WTC11 (cell line): ENCODE results near the gene COL21A1. TPM values are rescaled to one million over a fixed set of nuclear protein-coding genes. Genes with fewer than 3 reads are reported as not detected.

ENCODE experiments used
- ATAC-seq: fragments of 200-7000 bp; cut with Tn5 transposase; 2 replicates; pipeline ENCODE4 v1.10.0; 2021; ENCODE audit warnings: mild to moderate bottlenecking, moderate library complexity
- CTCF ChIA-PET: fragments of 300-600 bp; sonication (Branson Sonifier 250); formaldehyde crosslinking; loops from one replicate; lab custom pipeline; 2021; ENCODE audit warnings: antibody characterized with exemption; lab: Charles Lee
- POLR2A ChIA-PET: fragments of 350-600 bp; sonication (Branson Sonifier 250); formaldehyde crosslinking; loops from one replicate; lab custom pipeline; 2021; ENCODE audit warnings: antibody characterized with exemption; lab: Charles Lee
- DNase-seq: peaks from one replicate; pipeline ENCODE4 v3.0.0; 2021; ENCODE audit warnings: low spot score
- H3K27ac Mint-ChIP-seq: 2 replicates; pipeline ENCODE4 v1.8.0; 2021; ENCODE audit warnings: mixed read lengths
- H3K27me3 Mint-ChIP-seq: 2 replicates; pipeline ENCODE4 v1.8.0; 2021; ENCODE audit warnings: low read depth, mild to moderate bottlenecking, moderate library complexity, mixed read lengths
- H3K36me3 Mint-ChIP-seq: 2 replicates; pipeline ENCODE4 v1.8.0; 2021; ENCODE audit warnings: mixed read lengths
- H3K4me1 Mint-ChIP-seq: 2 replicates; pipeline ENCODE4 v1.8.0; 2022; ENCODE audit warnings: mixed read lengths
- H3K4me3 Mint-ChIP-seq: 2 replicates; pipeline ENCODE4 v1.8.0; 2021; ENCODE audit warnings: mild to moderate bottlenecking, moderate library complexity, mixed read lengths
- H3K9me3 Mint-ChIP-seq: 2 replicates; pipeline ENCODE4 v1.8.0; 2021; ENCODE audit warnings: mixed read lengths
- ATF6 ChIP-seq: sonication (generic); formaldehyde crosslinking; IDR thresholded peaks from 2 replicates; pipeline ENCODE4 v1.8.1; 2023; ENCODE audit warnings: mild to moderate bottlenecking, missing genetic modification reagents
- CREB1 ChIP-seq: sonication (generic); formaldehyde crosslinking; IDR thresholded peaks from 2 replicates; pipeline ENCODE4 v1.8.0; 2023; ENCODE audit warnings: mild to moderate bottlenecking, missing genetic modification reagents
- CREM ChIP-seq: sonication (generic); formaldehyde crosslinking; IDR thresholded peaks from 2 replicates; pipeline ENCODE4 v1.8.1; 2022; ENCODE audit warnings: mild to moderate bottlenecking, missing genetic modification reagents, moderate library complexity
- ELF4 ChIP-seq: sonication (generic); formaldehyde crosslinking; IDR thresholded peaks from 2 replicates; pipeline ENCODE4 v1.8.1; 2022; ENCODE audit warnings: low read depth, mild to moderate bottlenecking, moderate library complexity, missing genetic modification reagents
- EMX1 ChIP-seq: fragments of 250-450 bp; sonication (Bioruptor Pico); IDR thresholded peaks from 2 replicates; pipeline ENCODE4 v1.8.0; 2021; ENCODE audit warnings: mild to moderate bottlenecking
- ESRRA ChIP-seq: sonication (generic); formaldehyde crosslinking; IDR thresholded peaks from 2 replicates; pipeline ENCODE4 v1.8.1; 2022; ENCODE audit warnings: mild to moderate bottlenecking, missing genetic modification reagents, borderline replicate concordance
- ETV6 ChIP-seq: sonication (generic); formaldehyde crosslinking; IDR thresholded peaks from 2 replicates; pipeline ENCODE4 v1.8.1; 2022; ENCODE audit warnings: mild to moderate bottlenecking, missing genetic modification reagents
- FOXJ3 ChIP-seq: sonication (generic); formaldehyde crosslinking; IDR thresholded peaks from 2 replicates; pipeline ENCODE4 v1.9.0; 2021; ENCODE audit warnings: missing genetic modification reagents, mild to moderate bottlenecking, borderline replicate concordance
- FOXP1 ChIP-seq: sonication (generic); formaldehyde crosslinking; IDR thresholded peaks from 2 replicates; pipeline ENCODE4 v1.8.0; 2022; ENCODE audit warnings: missing genetic modification reagents, mild to moderate bottlenecking, moderate library complexity, borderline replicate concordance
- GABPB1 ChIP-seq: sonication (generic); formaldehyde crosslinking; IDR thresholded peaks from 2 replicates; pipeline ENCODE4 v1.8.1; 2023; ENCODE audit warnings: mild to moderate bottlenecking, missing genetic modification reagents
- GRHL2 ChIP-seq: fragments of 250-450 bp; sonication (Bioruptor Pico); IDR thresholded peaks from 2 replicates; pipeline ENCODE4 v1.8.0; 2022; ENCODE audit warnings: mild to moderate bottlenecking, moderate library complexity; ENCODE audit not compliant: insufficient replicate concordance, severe bottlenecking
- HMGA2 ChIP-seq: fragments of 250-450 bp; sonication (Bioruptor Pico); IDR thresholded peaks from 2 replicates; pipeline ENCODE4 v1.4.0; 2021; ENCODE audit warnings: mild to moderate bottlenecking, moderate library complexity
- JUN ChIP-seq: sonication (generic); formaldehyde crosslinking; IDR thresholded peaks from 2 replicates; pipeline ENCODE4 v1.8.0; 2023; ENCODE audit warnings: mild to moderate bottlenecking, missing genetic modification reagents
- MAX ChIP-seq: sonication (generic); formaldehyde crosslinking; IDR thresholded peaks from 2 replicates; pipeline ENCODE4 v1.8.0; 2022; ENCODE audit warnings: mild to moderate bottlenecking, missing genetic modification reagents
- NFATC4 ChIP-seq: fragments of 250-450 bp; sonication (Bioruptor Pico); IDR thresholded peaks from 2 replicates; pipeline ENCODE4 v1.9.0; 2021; ENCODE audit warnings: mild to moderate bottlenecking
- RORB ChIP-seq: fragments of 250-450 bp; sonication (Bioruptor Pico); IDR thresholded peaks from 2 replicates; pipeline ENCODE4 v1.9.0; 2021; ENCODE audit warnings: mild to moderate bottlenecking
- SP1 ChIP-seq: sonication (generic); formaldehyde crosslinking; conservative IDR thresholded peaks from 2 replicates; pipeline ENCODE4 v1.8.1; 2022; ENCODE audit warnings: missing genetic modification reagents
- TP53 ChIP-seq: sonication (generic); formaldehyde crosslinking; IDR thresholded peaks from 2 replicates; pipeline ENCODE4 v1.8.1; 2023; ENCODE audit warnings: mild to moderate bottlenecking, missing genetic modification reagents
- USF1 ChIP-seq: sonication (generic); formaldehyde crosslinking; IDR thresholded peaks from 2 replicates; pipeline ENCODE4 v1.8.0; 2022; ENCODE audit warnings: mild to moderate bottlenecking, missing genetic modification reagents
- USF2 ChIP-seq: sonication (generic); formaldehyde crosslinking; IDR thresholded peaks from 2 replicates; pipeline ENCODE4 v1.8.1; 2023; ENCODE audit warnings: mild to moderate bottlenecking, missing genetic modification reagents, moderate library complexity
- ZNF121 ChIP-seq: sonication (generic); formaldehyde crosslinking; IDR thresholded peaks from 2 replicates; pipeline ENCODE4 v1.8.0; 2023; ENCODE audit warnings: missing genetic modification reagents
- ZNF317 ChIP-seq: sonication (generic); formaldehyde crosslinking; IDR thresholded peaks from 2 replicates; pipeline ENCODE4 v1.8.1; 2023; ENCODE audit warnings: low read depth, mild to moderate bottlenecking, moderate library complexity, missing genetic modification reagents, borderline replicate concordance
- total RNA-seq: library from RNA; stranded (reverse); gene quantifications from 3 replicates; pipeline ENCODE4 v1.2.3, GENCODE V29; 2021
- TF ChIP-seq, protein P1 (sequence below): sonication (generic); formaldehyde crosslinking; IDR thresholded peaks from 2 replicates; pipeline ENCODE4 v1.8.1; 2022; ENCODE audit warnings: mild to moderate bottlenecking, moderate library complexity, missing genetic modification reagents
- TF ChIP-seq, protein P2 (sequence below): sonication (generic); formaldehyde crosslinking; IDR thresholded peaks from 2 replicates; pipeline ENCODE4 v1.8.1; 2022; ENCODE audit warnings: missing genetic modification reagents, borderline replicate concordance
- TF ChIP-seq, protein P3 (sequence below): fragments of 250-450 bp; sonication (Bioruptor Pico); IDR thresholded peaks from 2 replicates; pipeline ENCODE4 v1.8.0; 2021; ENCODE audit warnings: mild to moderate bottlenecking
- TF ChIP-seq, protein P4 (sequence below): fragments of 250-450 bp; sonication (Bioruptor Pico); IDR thresholded peaks from 2 replicates; pipeline ENCODE4 v2.1.2; 2022; ENCODE audit warnings: mild to moderate bottlenecking, moderate library complexity
- TF ChIP-seq, protein P5 (sequence below): sonication (generic); formaldehyde crosslinking; IDR thresholded peaks from 2 replicates; pipeline ENCODE4 v1.8.1; 2022; ENCODE audit warnings: mild to moderate bottlenecking, missing genetic modification reagents, moderate library complexity, borderline replicate concordance
- TF ChIP-seq, protein P6 (sequence below): sonication (generic); formaldehyde crosslinking; conservative IDR thresholded peaks from 2 replicates; pipeline ENCODE4 v1.8.1; 2022; ENCODE audit warnings: mild to moderate bottlenecking, missing genetic modification reagents

COL21A1 gene
- total RNA-seq, 1 experiment from 2014 or later, result 4.4 TPM

DNA sequence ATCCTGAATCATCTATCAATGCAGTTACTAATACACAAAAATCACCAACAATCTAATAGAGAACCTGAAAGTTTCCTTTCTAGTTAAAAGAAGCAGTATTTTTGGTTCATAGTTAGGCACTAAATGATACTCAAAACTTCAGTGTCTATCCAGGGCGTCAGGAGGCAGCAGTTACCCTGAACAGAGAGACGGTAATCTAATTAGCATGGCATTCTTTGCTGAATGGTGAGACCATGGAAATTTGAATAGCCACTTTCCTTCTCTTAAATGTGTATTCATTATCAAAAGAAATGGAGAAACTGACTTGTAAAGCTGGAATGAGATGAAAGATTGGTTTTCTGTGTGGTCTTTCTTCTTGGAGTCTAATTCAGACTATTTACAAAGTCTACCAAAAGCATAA is 225.4 kb downstream of the COL21A1 start:
- H3K36me3 Mint-ChIP-seq, result peaks cover 6% of the 10 kb centered on the region; the same call in 1 of the 2 replicates
- peak; percentile 21 for DNase-seq
- peaks cover 27% of the 10 kb centered on the region for H3K4me1 Mint-ChIP-seq
- H3K27ac Mint-ChIP-seq, result peak overlapping the region; percentile 34; the same call in 1 of the 2 replicates
- TF ChIP-seq RORB (CRISPR knock-in tag) (no peak), NFATC4 (no peak), GABPB1 (CRISPR knock-in tag) (no peak), MAX (no peak), FOXJ3 (no peak), ETV6 (CRISPR knock-in tag) (no peak), HMGA2 (CRISPR knock-in tag) (no peak), ESRRA (CRISPR knock-in tag) (no peak), CREM (no peak), USF2 (CRISPR knock-in tag) (no peak), GRHL2 (CRISPR knock-in tag) (no peak), EMX1 (CRISPR knock-in tag) (no peak), CREB1 (no peak), FOXP1 (CRISPR knock-in tag) (no peak)
- TF ChIP-seq, protein P1, sequence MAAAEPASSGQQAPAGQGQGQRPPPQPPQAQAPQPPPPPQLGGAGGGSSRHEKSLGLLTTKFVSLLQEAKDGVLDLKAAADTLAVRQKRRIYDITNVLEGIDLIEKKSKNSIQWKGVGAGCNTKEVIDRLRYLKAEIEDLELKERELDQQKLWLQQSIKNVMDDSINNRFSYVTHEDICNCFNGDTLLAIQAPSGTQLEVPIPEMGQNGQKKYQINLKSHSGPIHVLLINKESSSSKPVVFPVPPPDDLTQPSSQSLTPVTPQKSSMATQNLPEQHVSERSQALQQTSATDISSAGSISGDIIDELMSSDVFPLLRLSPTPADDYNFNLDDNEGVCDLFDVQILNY (CRISPR knock-in tag), result no peak
- TF ChIP-seq, protein P2, sequence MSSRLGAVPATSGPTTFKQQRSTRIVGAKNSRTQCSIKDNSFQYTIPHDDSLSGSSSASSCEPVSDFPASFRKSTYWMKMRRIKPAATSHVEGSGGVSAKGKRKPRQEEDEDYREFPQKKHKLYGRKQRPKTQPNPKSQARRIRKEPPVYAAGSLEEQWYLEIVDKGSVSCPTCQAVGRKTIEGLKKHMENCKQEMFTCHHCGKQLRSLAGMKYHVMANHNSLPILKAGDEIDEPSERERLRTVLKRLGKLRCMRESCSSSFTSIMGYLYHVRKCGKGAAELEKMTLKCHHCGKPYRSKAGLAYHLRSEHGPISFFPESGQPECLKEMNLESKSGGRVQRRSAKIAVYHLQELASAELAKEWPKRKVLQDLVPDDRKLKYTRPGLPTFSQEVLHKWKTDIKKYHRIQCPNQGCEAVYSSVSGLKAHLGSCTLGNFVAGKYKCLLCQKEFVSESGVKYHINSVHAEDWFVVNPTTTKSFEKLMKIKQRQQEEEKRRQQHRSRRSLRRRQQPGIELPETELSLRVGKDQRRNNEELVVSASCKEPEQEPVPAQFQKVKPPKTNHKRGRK (CRISPR knock-in tag), result no peak
- TF ChIP-seq, all 79 proteins: peak for 0
- peaks cover 18% of the 10 kb centered on the region for H3K9me3 Mint-ChIP-seq
- H3K27me3 Mint-ChIP-seq, result no peaks in the 10 kb centered on the region
- CTCF ChIA-PET, result no interaction called here
- no peak overlapping the region for H3K4me3 Mint-ChIP-seq
- peak; percentile 87 for ATAC-seq
- POLR2A ChIA-PET, result no interaction called here

GRCh38 chr6:56019973-56020372 is 227.4 kb downstream of the COL21A1 start:
- Mint-ChIP-seq H3K4me3 (no peak overlapping the region), H3K4me1 (peaks cover 22% of the 10 kb centered on the region), H3K36me3 (peaks cover 6% of the 10 kb centered on the region; the same call in 1 of the 2 replicates), H3K27ac (no peak overlapping the region), H3K9me3 (peaks cover 22% of the 10 kb centered on the region), H3K27me3 (no peaks in the 10 kb centered on the region)
- POLR2A ChIA-PET, result no interaction called here
- ATAC-seq (no peak), DNase-seq (no peak)
- CTCF ChIA-PET, result no interaction called here
- no peak for TF ChIP-seq ZNF317 (CRISPR knock-in tag)
- TF ChIP-seq USF1 (CRISPR knock-in tag), result no peak
- no peak for TF ChIP-seq JUN (CRISPR knock-in tag)
- TF ChIP-seq, protein P3, sequence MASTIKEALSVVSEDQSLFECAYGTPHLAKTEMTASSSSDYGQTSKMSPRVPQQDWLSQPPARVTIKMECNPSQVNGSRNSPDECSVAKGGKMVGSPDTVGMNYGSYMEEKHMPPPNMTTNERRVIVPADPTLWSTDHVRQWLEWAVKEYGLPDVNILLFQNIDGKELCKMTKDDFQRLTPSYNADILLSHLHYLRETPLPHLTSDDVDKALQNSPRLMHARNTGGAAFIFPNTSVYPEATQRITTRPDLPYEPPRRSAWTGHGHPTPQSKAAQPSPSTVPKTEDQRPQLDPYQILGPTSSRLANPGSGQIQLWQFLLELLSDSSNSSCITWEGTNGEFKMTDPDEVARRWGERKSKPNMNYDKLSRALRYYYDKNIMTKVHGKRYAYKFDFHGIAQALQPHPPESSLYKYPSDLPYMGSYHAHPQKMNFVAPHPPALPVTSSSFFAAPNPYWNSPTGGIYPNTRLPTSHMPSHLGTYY, result no peak
- TF ChIP-seq ATF6, result no peak
- TF ChIP-seq ZNF121 (CRISPR knock-in tag), result no peak
- TF ChIP-seq, protein P4, sequence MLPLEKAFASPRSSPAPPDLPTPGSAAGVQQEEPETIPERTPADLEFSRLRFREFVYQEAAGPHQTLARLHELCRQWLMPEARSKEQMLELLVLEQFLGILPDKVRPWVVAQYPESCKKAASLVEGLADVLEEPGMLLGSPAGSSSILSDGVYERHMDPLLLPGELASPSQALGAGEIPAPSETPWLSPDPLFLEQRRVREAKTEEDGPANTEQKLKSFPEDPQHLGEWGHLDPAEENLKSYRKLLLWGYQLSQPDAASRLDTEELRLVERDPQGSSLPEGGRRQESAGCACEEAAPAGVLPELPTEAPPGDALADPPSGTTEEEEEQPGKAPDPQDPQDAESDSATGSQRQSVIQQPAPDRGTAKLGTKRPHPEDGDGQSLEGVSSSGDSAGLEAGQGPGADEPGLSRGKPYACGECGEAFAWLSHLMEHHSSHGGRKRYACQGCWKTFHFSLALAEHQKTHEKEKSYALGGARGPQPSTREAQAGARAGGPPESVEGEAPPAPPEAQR (CRISPR knock-in tag), result no peak
- TF ChIP-seq, protein P5, sequence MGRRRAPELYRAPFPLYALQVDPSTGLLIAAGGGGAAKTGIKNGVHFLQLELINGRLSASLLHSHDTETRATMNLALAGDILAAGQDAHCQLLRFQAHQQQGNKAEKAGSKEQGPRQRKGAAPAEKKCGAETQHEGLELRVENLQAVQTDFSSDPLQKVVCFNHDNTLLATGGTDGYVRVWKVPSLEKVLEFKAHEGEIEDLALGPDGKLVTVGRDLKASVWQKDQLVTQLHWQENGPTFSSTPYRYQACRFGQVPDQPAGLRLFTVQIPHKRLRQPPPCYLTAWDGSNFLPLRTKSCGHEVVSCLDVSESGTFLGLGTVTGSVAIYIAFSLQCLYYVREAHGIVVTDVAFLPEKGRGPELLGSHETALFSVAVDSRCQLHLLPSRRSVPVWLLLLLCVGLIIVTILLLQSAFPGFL, result no peak
- TF ChIP-seq, protein P6, sequence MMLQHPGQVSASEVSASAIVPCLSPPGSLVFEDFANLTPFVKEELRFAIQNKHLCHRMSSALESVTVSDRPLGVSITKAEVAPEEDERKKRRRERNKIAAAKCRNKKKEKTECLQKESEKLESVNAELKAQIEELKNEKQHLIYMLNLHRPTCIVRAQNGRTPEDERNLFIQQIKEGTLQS (CRISPR knock-in tag), result no peak
- TF ChIP-seq SP1 (CRISPR knock-in tag), result no peak
- no peak for TF ChIP-seq ELF4
- TF ChIP-seq TP53 (CRISPR knock-in tag), result no peak
